Inflammatory macrophage treated with lipopolysaccharide for 4 hours (primary cell): ENCODE measurements around the gene PLA2G3.

Source experiments
- DNase-seq: peaks from one replicate; pipeline ENCODE4 v3.0.0-alpha.2; 2020

Gene PLA2G3, protein sequence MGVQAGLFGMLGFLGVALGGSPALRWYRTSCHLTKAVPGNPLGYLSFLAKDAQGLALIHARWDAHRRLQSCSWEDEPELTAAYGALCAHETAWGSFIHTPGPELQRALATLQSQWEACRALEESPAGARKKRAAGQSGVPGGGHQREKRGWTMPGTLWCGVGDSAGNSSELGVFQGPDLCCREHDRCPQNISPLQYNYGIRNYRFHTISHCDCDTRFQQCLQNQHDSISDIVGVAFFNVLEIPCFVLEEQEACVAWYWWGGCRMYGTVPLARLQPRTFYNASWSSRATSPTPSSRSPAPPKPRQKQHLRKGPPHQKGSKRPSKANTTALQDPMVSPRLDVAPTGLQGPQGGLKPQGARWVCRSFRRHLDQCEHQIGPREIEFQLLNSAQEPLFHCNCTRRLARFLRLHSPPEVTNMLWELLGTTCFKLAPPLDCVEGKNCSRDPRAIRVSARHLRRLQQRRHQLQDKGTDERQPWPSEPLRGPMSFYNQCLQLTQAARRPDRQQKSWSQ

DNA sequence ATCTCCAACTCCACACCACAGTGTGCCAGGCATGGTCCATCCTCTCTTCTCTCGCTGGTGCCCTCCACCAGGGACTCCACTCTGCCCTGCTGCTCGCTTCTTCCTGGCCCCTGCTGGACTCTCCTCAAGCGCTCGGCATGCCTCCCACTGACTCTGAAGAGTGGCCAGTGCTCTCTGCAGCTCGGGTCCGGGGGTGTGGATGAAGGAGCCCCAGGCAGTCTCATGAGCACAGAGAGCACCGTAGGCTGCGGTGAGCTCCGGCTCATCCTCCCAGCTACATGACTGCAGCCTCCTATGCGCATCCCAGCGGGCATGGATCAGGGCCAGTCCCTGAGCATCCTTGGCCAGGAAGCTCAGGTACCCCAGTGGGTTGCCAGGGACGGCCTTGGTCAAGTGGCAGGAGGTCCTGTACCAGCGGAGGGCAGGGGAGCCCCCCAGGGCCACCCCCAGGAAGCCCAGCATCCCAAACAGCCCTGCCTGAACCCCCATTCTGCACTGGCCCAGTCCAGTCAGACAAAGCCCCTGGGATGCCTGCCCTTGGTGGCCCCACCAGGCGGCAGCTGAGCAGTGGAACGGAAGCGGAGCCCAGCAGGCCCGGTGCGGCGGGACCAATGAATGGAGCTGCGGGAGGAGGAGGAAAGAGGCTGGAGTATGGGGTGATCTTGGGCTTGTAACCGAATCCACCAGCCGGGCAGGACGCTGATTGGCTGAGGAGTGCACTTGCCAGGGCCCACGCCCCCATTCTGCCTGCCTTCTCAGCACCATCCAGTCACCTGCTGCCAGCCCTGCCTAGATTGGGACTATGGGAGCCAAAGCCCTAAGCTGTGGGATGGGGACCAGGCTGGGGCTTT lies at the start of gene PLA2G3:
Gene PLA2G3, minus strand, starts transcription at position 643 of the 851 bp plus-strand sequence. Its CDS starts 154 bp downstream, at position 489.
- DNase-seq = no peak

DNA sequence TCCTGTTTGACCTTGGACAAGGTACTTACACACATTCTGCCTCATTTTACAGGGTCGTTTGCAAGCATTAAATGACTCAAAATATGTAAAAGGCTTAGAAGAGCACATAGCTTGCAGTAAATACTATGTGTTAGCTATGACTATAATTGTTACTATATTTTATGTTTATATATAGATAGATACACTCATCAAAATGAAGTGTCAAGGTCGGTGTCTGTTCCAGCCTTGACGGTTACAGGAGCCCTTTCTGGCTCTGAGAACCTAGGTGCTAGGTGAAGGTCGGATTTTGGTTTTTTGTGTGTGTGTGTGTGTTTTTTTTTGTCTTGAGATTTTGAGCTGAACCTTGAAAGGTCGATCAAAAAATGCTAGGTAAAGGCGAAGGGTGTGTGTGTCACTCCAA lies 47.3 kb upstream of the PLA2G3 start:
- no peak for DNase-seq

DNA sequence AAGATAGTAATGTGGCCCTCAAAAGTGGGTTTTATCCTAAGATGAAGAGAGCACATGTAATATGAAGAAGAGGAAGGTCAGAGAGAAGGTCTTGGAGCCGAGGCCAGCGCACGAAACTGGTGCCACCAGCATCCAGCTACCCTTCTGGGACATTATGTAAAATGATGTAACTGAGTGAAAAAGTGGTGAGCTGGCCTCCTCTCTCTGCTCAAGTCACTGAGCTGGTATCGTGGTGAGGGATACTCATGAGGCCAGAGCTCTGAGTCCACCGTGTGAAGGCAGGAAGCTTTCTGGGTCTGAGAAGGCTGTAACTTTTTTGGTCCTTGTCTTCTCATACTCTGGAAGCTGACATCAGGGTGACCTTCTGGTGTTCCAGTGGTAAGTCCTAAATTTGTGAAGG lies 44.7 kb upstream of the PLA2G3 start:
- no peak for DNase-seq

DNA sequence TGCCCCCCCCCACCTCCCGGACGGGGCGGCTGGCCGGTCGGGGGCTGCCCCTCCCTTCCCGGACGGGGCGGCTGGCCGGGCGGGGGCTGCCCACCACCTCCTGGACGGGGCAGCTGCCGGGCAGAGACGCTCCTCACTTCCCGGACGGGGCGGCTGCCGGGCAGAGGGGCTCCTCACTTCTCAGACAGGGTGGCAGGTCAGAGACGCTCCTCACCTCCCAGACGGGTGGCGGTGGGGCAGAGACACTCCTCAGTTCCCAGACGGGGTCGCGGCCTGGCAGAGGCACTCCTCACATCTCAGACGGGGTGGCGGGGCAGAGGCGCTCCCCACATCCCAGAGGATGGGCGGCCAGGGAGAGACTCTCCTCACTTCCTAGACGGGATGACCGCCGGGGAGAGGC lies 43.7 kb upstream of the PLA2G3 start:
- DNase-seq = no peak

DNA sequence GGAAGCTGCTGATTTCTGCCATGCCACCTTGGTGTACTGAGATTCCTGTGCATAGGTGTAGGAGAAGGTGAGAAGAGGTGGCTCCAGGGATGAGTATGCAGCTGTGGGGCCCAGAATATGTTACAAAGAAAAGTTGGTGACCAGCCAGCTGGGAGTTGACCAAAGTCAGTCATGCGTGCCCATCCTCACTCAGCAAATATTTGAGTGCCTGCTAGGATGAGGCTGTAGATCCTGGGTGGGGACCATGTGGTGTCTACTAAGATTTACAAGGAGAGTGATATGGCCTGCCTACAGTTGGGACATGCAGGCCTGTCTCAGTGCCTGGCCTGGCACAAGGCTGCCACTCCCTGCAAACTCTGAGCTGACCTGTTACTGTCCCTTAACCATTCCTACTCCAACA lies 39.0 kb upstream of the PLA2G3 start:
- DNase-seq = no peak

DNA sequence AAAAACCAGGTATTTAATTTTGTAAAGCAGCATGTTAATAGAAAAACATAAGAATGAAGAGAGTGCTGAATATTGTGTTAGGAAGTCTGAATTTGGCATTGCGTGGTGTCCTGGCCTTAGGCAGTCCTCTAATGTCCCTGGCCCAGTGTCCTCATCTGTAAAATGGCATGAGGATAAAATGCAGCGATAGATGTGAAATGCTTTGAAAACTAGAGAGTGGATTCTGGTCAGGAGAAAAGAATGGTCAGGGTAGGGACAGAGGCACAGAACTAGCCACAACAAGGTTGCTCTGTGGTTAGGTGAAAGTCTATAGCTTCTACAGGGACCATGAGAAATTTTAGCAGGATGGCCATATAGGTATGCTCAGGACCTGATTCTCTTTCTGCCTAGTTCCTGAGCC lies 38.6 kb upstream of the PLA2G3 start:
- DNase-seq = no peak

DNA sequence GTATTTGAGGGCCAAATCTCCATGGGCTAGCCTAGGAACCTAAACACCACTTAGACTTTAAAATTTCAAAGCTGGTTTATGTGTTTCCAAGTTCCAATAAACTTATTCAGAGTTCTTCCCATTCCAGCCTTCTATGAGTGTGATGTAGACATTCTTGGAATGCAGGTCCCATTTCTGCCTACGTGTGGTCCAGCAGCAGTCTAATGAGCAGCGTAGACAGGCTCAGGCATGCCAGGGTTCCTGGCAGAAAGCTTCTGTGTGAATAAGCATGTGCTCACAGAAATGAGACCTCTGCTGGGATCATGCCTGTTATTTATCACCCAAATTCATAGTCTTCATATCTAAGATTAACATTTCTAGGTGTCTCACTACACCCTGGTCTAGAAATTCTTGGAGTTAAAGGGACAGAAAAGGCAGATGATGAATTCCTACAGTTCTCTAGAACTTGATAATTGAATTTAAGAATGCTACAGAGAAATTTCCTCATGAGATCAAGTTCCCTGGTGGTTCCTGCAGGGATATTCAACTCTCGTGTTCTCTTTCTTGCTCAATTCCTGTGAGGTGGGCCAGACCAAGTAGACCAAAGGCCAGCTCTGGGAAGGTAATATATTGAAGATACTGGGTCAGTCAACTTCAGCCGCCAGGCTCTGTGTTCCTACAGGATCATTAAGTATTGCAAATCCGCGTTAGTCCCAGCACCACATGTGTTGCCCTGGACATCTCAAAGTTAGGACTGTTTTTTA lies 37.3 kb upstream of the PLA2G3 start:
- no peak for DNase-seq

DNA sequence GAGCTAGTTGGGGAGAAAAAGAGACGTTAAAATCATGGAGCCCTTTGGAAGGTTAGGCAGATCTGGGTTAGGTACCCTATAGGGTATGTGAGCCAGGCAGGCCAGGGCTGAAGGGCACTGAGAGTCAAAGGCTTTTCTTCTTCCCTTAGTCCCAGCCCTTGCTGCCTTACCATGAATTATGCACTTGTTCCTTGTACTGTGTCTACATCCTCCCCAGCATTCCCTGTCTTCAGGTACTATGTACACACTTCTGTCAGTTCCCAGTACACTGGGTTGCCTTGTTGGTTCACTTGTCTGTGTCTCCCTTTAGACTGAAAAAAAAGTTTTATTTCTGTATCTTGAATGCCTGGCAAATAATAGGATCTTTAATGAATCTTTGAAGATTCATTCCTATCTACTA lies 36.6 kb upstream of the PLA2G3 start:
- no peak for DNase-seq

DNA sequence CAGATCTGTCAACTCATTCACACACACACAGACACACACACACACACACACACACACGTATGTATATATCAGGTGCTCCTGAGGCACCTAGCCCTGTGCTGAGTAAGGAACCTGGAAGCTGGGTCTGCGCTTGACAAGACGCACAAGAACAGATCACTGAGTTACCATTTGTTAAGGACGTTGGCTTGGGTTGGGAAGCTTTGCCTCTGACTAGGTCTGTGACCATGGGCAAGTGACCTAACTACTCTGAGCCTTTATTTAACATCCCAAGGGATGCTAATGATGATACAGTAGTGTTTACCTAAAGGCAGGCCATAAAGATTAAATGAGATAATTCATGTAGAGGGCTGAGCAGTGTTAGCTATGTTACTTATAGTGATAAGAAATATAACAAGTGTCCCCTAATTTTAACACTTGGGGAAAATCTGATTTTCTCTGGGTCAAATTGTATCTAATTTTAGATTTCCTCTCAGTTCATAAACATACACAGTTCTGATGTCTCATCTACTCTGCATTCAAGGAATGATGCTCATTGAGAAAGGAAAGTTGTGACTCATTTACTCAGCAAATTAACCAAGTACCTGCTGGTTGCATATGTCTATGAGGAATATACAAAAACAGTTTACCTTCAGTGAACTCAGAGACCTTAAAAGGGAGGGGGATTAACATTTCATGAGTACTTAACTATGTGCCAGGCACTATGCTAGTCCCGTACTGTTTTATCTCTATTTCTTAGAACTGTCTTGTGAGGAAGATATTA lies 33.3 kb upstream of the PLA2G3 start:
- DNase-seq = no peak

DNA sequence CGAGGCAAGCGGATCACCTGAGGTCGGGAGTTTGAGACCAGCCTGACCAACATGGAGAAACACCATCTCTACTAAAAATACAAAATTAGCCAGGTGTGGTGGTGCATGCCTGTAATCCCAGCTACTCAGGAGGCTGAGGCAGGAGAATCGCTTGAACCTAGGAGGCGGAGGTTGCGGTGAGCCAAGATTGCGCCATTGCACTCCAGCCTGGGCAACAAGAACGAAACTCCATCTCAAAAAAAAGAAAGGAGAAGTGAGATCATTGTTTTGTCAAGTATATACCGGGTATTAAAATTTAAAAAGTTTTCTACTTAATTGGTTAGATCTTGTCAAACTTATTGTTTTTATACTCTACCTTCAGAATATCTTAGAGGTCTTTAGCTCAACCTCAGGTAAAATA lies 31.4 kb upstream of the PLA2G3 start:
- peak; percentile 60 for DNase-seq

DNA sequence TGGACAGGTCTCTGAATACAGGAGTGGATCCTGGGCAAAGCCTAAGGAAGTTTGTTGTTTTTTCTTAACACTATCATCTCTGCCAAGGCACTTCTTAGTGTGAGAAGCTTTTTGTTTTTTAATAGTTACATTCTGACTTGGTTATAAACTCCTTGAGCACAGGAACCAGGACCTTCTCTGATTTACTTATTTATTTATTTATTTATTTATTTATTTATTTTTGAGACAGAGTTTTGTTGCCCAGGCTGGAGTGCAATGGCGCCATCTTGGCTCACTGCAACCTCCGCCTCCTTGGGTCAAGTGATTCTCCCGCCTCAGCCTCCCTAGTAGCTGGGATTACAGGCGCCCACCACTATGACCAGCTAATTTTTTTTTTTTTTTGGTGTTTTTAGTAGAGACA lies 30.7 kb upstream of the PLA2G3 start:
- DNase-seq = no peak

DNA sequence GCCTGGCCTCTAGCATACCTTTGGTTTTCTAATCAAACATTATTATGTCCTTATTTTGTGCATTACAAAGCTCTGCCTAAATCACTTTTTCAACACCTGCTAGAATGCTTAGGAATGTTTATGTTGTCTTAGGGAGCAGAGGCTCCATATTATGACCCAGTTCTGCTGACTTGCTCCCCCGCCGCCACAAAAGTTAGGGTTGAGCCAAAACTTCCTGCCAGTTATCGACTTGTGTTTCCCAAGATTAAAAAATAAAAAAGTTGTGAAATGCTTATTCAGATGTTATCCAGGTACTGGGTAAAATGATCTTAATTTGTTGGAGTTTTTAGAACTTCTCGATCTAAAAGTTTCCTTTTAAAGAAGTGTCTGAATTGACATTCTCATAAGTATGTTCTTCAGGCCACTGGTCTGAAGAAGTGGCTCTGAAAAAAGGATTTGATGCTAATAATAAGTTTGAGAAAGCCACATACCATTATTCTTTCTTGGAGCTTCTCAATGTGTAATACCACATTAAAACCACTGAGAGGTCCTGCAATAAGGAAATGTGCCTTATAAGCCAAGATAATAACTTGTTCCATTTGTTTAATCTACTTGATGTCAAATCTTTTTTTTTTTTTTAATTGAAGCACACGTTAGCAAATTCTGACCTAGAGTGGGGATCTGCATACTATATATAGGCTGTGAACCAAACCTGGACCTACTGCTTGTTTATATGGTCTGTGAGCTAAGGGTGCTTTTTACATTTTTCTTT lies 21.9 kb upstream of the PLA2G3 start:
- DNase-seq = no peak

DNA sequence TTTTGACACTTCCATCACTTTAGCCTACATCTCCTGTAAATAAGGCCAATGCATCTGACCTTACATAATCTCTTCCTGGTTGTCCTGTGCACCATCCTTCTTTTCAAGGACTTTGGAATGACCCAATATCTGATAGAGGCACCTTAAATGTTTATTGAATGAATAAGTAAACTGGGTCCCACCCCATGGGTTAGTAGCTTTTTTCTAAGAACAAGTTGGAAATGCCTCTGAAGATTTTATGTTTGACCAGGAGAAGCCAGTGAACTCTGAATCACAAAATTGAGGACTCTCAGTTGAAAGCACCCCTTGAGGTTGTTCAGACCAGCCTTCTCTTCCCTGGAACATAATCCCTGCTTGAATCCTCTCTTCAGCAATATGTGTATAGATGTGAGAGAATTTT lies 21.1 kb upstream of the PLA2G3 start:
- DNase-seq = no peak

DNA sequence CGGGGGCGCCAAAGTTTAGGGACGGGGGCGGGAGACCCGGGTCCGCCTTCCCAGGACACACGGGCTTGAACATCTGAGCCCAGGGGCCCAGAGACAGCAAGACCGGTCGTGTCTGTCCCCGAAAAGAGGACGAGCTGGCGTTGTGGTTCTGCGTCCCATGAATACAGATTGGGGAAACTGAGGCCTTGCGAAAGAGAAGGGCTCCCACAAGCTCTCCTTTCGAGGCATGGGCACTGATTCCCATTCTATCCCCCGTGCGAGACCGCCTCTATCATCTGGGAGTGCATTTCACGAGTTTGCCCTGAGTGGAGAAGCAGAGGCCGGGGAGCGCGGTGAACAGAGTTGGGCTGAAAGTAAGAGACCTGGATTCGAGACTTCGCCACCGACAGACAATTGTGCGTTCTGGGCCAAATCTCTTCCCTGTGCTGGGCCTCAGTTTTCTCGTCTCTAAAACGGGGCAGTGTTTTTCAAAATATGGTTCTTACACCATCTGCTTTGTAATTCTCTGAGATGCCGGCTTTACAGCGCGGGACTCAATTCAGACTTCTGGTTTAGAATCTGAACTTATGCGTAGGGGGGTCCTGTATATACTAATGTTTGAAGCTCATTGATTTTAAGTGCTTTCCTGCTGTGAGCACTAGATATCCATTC lies 20.1 kb upstream of the PLA2G3 start:
- DNase-seq = peak; percentile 24

DNA sequence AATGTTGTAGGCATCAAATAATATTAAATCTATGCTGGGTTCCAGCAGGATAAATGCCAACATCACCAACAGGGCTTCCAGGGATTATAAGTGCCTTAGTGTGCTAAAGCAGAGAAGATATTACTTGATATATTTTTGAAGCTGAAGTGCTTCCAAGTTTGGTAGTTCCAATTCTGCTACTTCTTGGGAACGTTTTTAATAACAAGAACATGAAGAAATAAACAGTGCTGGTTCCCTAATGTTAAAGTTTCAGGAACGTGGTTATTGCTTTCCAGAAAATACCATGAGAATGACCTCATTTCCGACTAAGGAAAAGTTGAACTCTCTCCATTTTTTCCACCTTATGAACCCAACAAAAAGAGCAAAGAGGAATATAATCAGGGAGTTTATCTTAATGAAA lies 15.1 kb upstream of the PLA2G3 start:
- DNase-seq = no peak

DNA sequence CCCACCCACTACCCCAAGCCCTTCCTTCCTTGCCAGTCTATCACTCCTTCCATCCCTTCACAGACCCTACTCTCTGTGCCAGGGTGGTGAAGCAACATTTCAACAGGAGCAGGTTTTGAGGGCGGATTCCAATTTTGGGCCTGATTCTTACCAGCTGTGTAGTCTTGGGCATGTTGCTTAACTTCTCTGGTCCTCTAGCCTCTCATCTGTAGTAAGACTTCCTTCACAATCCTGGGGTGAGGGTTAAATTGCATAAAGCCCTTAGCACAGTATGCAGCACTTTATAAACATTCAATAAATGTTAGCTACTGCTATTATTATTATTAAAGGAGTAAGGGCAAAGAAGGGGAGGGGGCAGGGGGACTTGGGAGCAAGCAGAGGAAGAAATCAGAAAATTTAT lies 14.7 kb upstream of the PLA2G3 start:
- no peak for DNase-seq

DNA sequence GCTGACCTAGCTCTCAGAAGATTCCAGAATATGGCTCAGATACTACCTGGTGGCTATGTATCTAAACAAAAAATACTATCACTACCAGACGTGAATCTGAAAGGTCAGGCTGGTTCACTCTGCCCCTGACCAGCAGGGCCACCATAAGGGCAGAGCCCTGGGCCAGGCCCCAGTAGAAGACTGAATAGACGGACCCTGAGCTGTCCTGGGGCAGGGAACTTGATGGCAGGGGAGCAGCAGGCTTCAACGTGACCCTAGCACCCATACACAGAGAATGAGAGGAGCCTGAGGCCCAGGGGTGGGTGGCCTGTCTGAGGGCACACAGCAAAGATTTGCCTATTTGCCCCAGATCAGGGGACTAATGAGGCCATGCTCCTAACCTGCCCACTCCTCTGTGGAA lies 13.0 kb upstream of the PLA2G3 start:
- no peak for DNase-seq

DNA sequence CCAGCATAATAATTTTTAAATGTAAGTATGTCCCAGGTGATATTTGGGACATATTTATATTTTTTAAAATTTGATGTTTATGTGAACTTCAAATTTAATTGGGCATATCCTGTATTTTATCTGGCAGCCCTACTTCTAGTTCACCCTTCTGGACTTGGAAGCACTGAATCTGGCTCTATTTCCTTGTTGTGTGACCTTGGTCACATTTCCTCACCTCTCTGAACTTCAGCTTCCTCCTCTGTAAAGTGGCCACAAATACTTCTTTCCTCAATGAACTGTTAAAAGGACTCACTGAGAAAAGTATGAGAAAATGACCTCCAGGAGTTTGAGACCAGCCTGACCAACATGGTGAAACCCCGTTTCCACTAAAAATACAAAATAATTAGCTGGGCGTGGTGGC lies 11.6 kb upstream of the PLA2G3 start:
- DNase-seq = no peak

DNA sequence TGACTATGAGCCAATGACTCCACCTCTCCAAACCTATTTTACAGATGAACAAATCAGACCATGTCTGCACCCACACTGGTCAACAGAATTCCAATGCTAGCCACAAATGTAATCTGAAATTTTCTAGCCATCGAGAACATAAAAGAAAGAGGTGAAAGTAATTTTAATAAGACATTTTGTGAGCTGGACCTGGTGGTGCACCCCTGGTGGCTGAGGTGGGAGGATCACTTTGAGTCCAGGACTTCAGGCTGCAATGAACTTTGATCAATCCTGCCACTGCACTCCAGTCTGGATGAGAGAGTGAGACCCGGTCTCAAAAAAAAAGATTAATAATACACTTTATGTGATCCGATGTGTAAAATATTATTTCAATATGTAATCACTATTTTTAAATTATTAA lies 10.3 kb upstream of the PLA2G3 start:
- DNase-seq = no peak

DNA sequence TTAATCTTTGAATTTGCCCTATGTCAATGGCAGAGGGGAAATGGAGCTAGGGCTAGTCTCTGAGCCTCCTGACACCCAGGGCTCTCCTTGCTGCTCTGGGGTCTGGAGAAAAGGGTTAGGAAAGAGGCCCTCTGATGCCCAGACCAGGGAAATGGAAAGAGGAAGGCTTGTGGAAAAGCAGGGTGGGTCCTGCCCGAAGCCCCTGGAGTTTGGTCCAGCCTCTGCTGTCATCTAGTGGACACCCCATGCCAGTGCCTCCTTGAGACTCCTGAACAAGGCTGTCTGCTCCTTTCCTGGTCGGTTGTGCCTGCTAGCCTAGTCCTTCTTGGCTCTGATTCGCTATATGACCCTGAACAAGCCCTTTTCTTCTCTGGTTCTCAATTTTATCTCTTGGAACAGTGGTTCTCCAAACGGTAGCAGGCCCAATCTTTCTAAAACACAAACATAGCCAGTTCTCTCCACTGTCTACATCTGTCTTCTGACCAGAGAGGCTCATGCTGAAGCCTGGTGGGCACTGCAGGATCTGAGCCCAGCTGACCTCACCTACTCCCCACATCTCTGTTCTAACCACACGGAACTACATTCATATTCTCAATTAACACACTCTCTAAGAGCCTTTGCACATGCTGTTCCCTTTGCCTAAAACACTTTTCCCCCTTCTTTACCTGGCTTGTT lies 8.8 kb upstream of the PLA2G3 start:
- peak; percentile 56 for DNase-seq

DNA sequence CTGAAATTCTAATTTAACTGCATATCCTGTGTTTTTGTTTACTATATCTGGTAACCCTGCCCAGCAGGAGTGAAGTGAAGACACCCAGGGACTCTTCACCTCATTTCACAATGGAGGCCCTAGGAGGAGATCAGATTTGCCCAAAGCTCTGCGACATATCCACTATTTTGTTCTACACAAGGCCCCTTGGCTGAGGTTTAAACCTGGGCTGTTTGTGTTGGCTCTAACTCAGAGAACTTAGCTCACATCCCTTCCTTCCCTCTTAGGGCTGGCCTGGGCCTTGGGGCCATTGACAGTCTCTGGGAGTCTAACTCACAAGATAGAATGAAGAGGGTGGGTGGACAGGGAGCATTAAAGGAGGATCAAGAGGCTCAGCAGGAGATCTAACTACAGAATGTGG lies 8.2 kb upstream of the PLA2G3 start:
- DNase-seq = no peak
